A549 (cell line): Measurements from ENCODE around the gene ARID5A. TPM values are rescaled to one million over a fixed set of nuclear protein-coding genes. Genes with fewer than 3 reads are reported as not detected.

ENCODE experiments used
- ATAC-seq, 2 experiments: fragments of 200-7000 bp in 1 of 2; fragments of >200 bp in 1 of 2; cut with Nextera tagmentation in 1 of 2; cut with Tn5 transposase in 1 of 2; 3 replicates each; pipeline versions ENCODE4 v1.8.0 to v1.9.1; 2018 to 2020; ENCODE audit warnings: mild to moderate bottlenecking in 1 of 2, moderate library complexity in 1 of 2
- CTCF ChIA-PET: fragments of 300-600 bp; sonication (Branson Sonifier 250); formaldehyde crosslinking; extraction: SDS; loops from one replicate; lab custom pipeline; 2021; ENCODE audit warnings: antibody characterized with exemption, inconsistent platforms; lab: Yijun Ruan, JAX
- POLR2A ChIA-PET: fragments of 350-600 bp; formaldehyde crosslinking; extraction: SDS; loops from one replicate; lab custom pipeline; 2021; ENCODE audit warnings: antibody characterized with exemption, inconsistent platforms; lab: Yijun Ruan, JAX
- DNase-seq, 2 experiments: peaks; one replicate each; pipeline versions ENCODE4 v3.0.0 to v3.0.0-alpha.2; 2011 to 2016; ENCODE audit warnings: low read depth in 1 of 2, low spot score in 1 of 2
- FAIRE-seq: peaks from 2 replicates; lab custom pipeline; 2011; peaks lifted over from hg19 to GRCh38; lab: Jason Lieb, UNC
- H3K27ac ChIP-seq, 2 experiments: fragments of >200 bp; sonication (Bioruptor Twin); formaldehyde crosslinking; 3 replicates each; pipeline ENCODE4 v1.5.1; 2016 to 2017
- H3K4me1 ChIP-seq: fragments of >200 bp; sonication (Bioruptor Twin); formaldehyde crosslinking; 3 replicates; pipeline ENCODE4 v1.6.1; 2016
- H3K4me2 ChIP-seq: fragments of >200 bp; sonication (Bioruptor Twin); formaldehyde crosslinking; 3 replicates; pipeline ENCODE4 v1.6.1; 2016
- H3K4me3 ChIP-seq: fragments of >200 bp; sonication (Bioruptor Twin); formaldehyde crosslinking; 3 replicates; pipeline ENCODE4 v1.5.1; 2016
- H3K9me3 ChIP-seq: fragments of >200 bp; sonication (Bioruptor Twin); formaldehyde crosslinking; 3 replicates; pipeline ENCODE4 v1.6.1; 2016
- CEBPB ChIP-seq, 2 experiments: fragments of >200 bp in 1 of 2; sonication (Bioruptor Twin) in 1 of 2; formaldehyde crosslinking in 1 of 2; IDR thresholded peaks; 2 replicates each; pipeline ENCODE4 v1.6.1; 2012 to 2016
- CHD2 ChIP-seq: fragments of 150-350 bp; IDR thresholded peaks from 2 replicates; pipeline ENCODE4 v1.6.1; 2014; ENCODE audit warnings: low read length; ENCODE audit not compliant: partially characterized antibody
- EHF ChIP-seq: fragments of 250-450 bp; sonication (Bioruptor Pico); IDR thresholded peaks from 2 replicates; pipeline ENCODE4 v1.5.0; 2020; ENCODE audit warnings: mild to moderate bottlenecking
- FOSL2 ChIP-seq, 2 experiments: fragments of 450-650 bp in 1 of 2; fragments of >200 bp in 1 of 2; sonication (Bioruptor Twin) in 1 of 2; formaldehyde crosslinking; IDR thresholded peaks; 2 replicates each; pipeline versions ENCODE4 v1.5.0 to v1.6.1; 2016 to 2020; ENCODE audit warnings: mild to moderate bottlenecking in 1 of 2, moderate library complexity in 1 of 2
- FOXS1 ChIP-seq: fragments of 250-450 bp; sonication (Bioruptor Pico); IDR thresholded peaks from 2 replicates; pipeline ENCODE4 v1.5.0; 2020; ENCODE audit warnings: mild to moderate bottlenecking, moderate library complexity
- GATA3 ChIP-seq: IDR thresholded peaks from 2 replicates; pipeline ENCODE4 v1.6.1; 2012; ENCODE audit warnings: borderline replicate concordance
- HES2 ChIP-seq: fragments of >200 bp; sonication (Bioruptor Twin); formaldehyde crosslinking; IDR thresholded peaks from 2 replicates; pipeline ENCODE4 v1.6.1; 2016
- HOXB13 ChIP-seq: fragments of 250-450 bp; sonication (Bioruptor Pico); IDR thresholded peaks from 2 replicates; pipeline ENCODE4 v1.5.0; 2020; ENCODE audit warnings: low read depth, mild to moderate bottlenecking, moderate library complexity
- KDM1A ChIP-seq: fragments of 200-600 bp; sonication (generic); IDR thresholded peaks from 2 replicates; pipeline ENCODE4 v1.6.1; 2016; ENCODE audit warnings: low read depth, mild to moderate bottlenecking
- KDM5A ChIP-seq: fragments of 200-600 bp; sonication (generic); IDR thresholded peaks from 2 replicates; pipeline ENCODE4 v1.6.1; 2016; ENCODE audit warnings: antibody characterized with exemption, mild to moderate bottlenecking
- PHF8 ChIP-seq: fragments of 200-600 bp; sonication (generic); IDR thresholded peaks from 2 replicates; pipeline ENCODE4 v1.6.1; 2016; ENCODE audit warnings: low read depth, mild to moderate bottlenecking, antibody characterized with exemption, moderate library complexity, borderline replicate concordance
- POLR2A ChIP-seq: IDR thresholded peaks from 2 replicates; pipeline ENCODE4 v1.6.1; 2012; ENCODE audit warnings: mild to moderate bottlenecking, low read length
- POLR2AphosphoS2 ChIP-seq: conservative IDR thresholded peaks from 2 replicates; pipeline ENCODE4 v1.6.1; 2012; ENCODE audit warnings: low read length, improper control_type of control experiment, inconsistent platforms
- RCOR1 ChIP-seq: fragments of 150-350 bp; IDR thresholded peaks from 2 replicates; pipeline ENCODE4 v1.6.1; 2014; ENCODE audit warnings: antibody characterized with exemption, low read length, low read depth
- RFX5 ChIP-seq: fragments of 450-650 bp; IDR thresholded peaks from 2 replicates; pipeline ENCODE4 v1.7.1; 2014; ENCODE audit warnings: antibody characterized with exemption, mild to moderate bottlenecking, moderate library complexity
- SMC3 ChIP-seq: fragments of >200 bp; sonication (Bioruptor Twin); formaldehyde crosslinking; IDR thresholded peaks from 3 replicates; pipeline ENCODE4 v1.6.1; 2018; ENCODE audit warnings: inconsistent platforms
- USF2 ChIP-seq: fragments of 450-650 bp; IDR thresholded peaks from 2 replicates; pipeline ENCODE4 v1.6.1; 2014; ENCODE audit warnings: antibody characterized with exemption
- ZC3H11A ChIP-seq: fragments of 450-650 bp; IDR thresholded peaks from 2 replicates; pipeline ENCODE4 v1.6.1; 2014; ENCODE audit warnings: antibody characterized with exemption, mild to moderate bottlenecking
- WGBS: methylation state at CpG from one replicate; pipeline ENCODE4 v1.1.6; 2017; ENCODE audit errors: missing lambda C conversion rate; 5-methylcytosine and 5-hydroxymethylcytosine counted together
- polyA plus RNA-seq, 4 experiments: library from polyadenylated mRNA; depleted of rRNA in 3 of 4; stranded (reverse); fragments of >200 nt; fragmentation: RNase III in 1 of 4; extraction: RNeasy Plus Mini Kit Qiagen cat#74134 plus additional on column Dnase treatment in 1 of 4; gene quantifications; 2 replicates in 3 of 4; 3 replicates in 1 of 4; pipeline ENCODE4 v1.2.3, GENCODE V29; 2011 to 2017
- TF ChIP-seq, protein P1 (sequence below): fragments of 250-450 bp; sonication (Bioruptor Pico); IDR thresholded peaks from 2 replicates; pipeline ENCODE4 v1.5.0; 2021; ENCODE audit warnings: mild to moderate bottlenecking, moderate library complexity, borderline replicate concordance
- TF ChIP-seq, protein P2 (sequence below): IDR thresholded peaks from 2 replicates; pipeline ENCODE4 v1.6.1; 2012; ENCODE audit warnings: low read depth, borderline replicate concordance
- TF ChIP-seq, protein P3 (sequence below): IDR thresholded peaks from 2 replicates; pipeline ENCODE4 v1.6.1; 2012
- TF ChIP-seq, protein P4 (sequence below): fragments of >200 bp; sonication (Bioruptor Twin); formaldehyde crosslinking; IDR thresholded peaks from 3 replicates; pipeline ENCODE4 v1.5.1; 2016

ARID5A gene
- polyA plus RNA-seq, 2 of the 4 experiments (the other 2 are of a cell fraction): 1.2 to 4.4 TPM

DNA sequence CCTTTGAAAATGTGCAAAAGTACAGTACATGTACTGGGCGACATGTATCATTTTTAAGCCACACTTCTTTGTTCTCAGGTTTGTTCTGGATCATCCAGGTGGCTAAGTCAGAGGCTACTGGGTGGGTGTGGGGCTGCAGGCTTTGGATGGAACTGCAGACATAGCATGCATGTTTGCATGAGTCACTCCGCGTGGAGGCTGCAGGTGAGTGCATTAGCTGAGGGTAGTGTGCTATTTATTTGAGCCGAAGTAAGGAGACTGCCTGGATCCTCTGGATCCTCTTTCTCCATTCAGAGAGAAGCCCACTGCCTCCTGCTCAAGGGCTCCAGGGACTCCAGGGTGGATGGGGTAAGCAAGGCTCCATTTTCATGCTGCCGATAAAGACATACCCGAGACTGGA, 22.0 kb upstream of the ARID5A start (continued):
- TF ChIP-seq POLR2AphosphoS2: no peak
- no peak for TF ChIP-seq HES2
- no peak for TF ChIP-seq POLR2A
- no peak for TF ChIP-seq RFX5
- no peak for TF ChIP-seq FOSL2 (IDR thresholded peaks at IDR 0.05)
- no peak for TF ChIP-seq FOSL2 (CRISPR knock-in tag; IDR thresholded peaks at IDR 0.05)
- TF ChIP-seq, protein P1, sequence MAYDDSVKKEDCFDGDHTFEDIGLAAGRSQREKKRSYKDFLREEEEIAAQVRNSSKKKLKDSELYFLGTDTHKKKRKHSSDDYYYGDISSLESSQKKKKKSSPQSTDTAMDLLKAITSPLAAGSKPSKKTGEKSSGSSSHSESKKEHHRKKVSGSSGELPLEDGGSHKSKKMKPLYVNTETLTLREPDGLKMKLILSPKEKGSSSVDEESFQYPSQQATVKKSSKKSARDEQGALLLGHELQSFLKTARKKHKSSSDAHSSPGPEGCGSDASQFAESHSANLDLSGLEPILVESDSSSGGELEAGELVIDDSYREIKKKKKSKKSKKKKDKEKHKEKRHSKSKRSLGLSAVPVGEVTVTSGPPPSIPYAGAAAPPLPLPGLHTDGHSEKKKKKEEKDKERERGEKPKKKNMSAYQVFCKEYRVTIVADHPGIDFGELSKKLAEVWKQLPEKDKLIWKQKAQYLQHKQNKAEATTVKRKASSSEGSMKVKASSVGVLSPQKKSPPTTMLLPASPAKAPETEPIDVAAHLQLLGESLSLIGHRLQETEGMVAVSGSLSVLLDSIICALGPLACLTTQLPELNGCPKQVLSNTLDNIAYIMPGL (CRISPR knock-in tag): no peak

DNA sequence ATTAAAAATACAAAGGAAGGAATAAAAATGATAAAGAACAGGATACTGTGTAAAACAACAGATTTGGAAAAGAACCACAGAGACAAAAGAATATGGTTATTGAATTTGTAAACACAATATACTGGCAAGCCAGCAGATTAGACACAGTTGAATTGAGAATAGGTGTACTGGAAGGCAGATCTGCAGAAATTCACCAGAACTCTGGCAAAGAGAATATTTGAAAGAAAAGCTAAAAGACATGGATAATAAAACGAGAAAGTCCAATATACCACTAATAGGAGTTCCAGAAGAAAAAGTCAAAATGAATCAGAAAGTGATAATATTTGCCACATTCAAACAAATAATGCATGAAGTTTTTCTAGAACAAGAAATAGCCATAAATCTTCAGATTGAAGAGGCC, 19.5 kb upstream of the ARID5A start:
- WGBS: 0% methylated on average over 1 of the region's 1 CpG
- H3K4me3 ChIP-seq: no peak overlapping the region
- no peak overlapping the region for H3K4me2 ChIP-seq
- TF ChIP-seq ZC3H11A (no peak), EHF (CRISPR knock-in tag) (no peak), FOSL2 (IDR thresholded peaks at IDR 0.05) (no peak), FOSL2 (CRISPR knock-in tag; IDR thresholded peaks at IDR 0.05) (no peak), HOXB13 (no peak), KDM1A (no peak), FOXS1 (CRISPR knock-in tag) (no peak), KDM5A (no peak), GATA3 (no peak), RCOR1 (no peak), CHD2 (no peak), USF2 (no peak), PHF8 (no peak), SMC3 (no peak), CEBPB (IDR thresholded peaks at IDR 0.05) (no peak)
- TF ChIP-seq, protein P2, sequence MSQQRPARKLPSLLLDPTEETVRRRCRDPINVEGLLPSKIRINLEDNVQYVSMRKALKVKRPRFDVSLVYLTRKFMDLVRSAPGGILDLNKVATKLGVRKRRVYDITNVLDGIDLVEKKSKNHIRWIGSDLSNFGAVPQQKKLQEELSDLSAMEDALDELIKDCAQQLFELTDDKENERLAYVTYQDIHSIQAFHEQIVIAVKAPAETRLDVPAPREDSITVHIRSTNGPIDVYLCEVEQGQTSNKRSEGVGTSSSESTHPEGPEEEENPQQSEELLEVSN: no peak
- TF ChIP-seq, protein P3, sequence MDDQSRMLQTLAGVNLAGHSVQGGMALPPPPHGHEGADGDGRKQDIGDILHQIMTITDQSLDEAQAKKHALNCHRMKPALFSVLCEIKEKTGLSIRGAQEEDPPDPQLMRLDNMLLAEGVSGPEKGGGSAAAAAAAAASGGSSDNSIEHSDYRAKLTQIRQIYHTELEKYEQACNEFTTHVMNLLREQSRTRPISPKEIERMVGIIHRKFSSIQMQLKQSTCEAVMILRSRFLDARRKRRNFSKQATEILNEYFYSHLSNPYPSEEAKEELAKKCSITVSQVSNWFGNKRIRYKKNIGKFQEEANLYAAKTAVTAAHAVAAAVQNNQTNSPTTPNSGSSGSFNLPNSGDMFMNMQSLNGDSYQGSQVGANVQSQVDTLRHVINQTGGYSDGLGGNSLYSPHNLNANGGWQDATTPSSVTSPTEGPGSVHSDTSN: no peak
- TF ChIP-seq, protein P4, sequence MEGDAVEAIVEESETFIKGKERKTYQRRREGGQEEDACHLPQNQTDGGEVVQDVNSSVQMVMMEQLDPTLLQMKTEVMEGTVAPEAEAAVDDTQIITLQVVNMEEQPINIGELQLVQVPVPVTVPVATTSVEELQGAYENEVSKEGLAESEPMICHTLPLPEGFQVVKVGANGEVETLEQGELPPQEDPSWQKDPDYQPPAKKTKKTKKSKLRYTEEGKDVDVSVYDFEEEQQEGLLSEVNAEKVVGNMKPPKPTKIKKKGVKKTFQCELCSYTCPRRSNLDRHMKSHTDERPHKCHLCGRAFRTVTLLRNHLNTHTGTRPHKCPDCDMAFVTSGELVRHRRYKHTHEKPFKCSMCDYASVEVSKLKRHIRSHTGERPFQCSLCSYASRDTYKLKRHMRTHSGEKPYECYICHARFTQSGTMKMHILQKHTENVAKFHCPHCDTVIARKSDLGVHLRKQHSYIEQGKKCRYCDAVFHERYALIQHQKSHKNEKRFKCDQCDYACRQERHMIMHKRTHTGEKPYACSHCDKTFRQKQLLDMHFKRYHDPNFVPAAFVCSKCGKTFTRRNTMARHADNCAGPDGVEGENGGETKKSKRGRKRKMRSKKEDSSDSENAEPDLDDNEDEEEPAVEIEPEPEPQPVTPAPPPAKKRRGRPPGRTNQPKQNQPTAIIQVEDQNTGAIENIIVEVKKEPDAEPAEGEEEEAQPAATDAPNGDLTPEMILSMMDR: no peak
- H3K9me3 ChIP-seq: peaks cover 30% of the 10 kb centered on the region
- FAIRE-seq: no peak
- no peak overlapping the region for H3K27ac ChIP-seq
- no peak for DNase-seq
- no peaks in the 10 kb centered on the region for H3K4me1 ChIP-seq
- ATAC-seq: no peak
- CTCF ChIA-PET: interaction anchor here (0.6 to 14.7 kb wide), 6 partner anchors 8 to 159 kb away, joined by 3 to 447 read pairs (median 6); no protein-coding TSS in a partner anchor
- POLR2A ChIA-PET: no interaction called here
